AG04450 (cell line): Measurements from ENCODE around the gene KCNJ6. TPM values are rescaled to one million over a fixed set of nuclear protein-coding genes. Genes with fewer than 3 reads are reported as not detected.

Experiments
- CTCF ChIA-PET: fragments of 300-600, 350-600 bp; formaldehyde crosslinking; extraction: SDS; loops from one replicate; lab custom pipeline; 2022; ENCODE audit warnings: antibody characterized with exemption, inconsistent platforms; lab: Charles Lee
- POLR2A ChIA-PET: fragments of 350-600 bp; formaldehyde crosslinking; extraction: SDS; loops from one replicate; lab custom pipeline; 2021; ENCODE audit warnings: antibody characterized with exemption, inconsistent platforms; lab: Yijun Ruan, JAX
- DNase-seq: peaks from one replicate; pipeline ENCODE4 v3.0.0-alpha.2; 2011; ENCODE audit warnings: low read depth, low spot score
- H3K27ac ChIP-seq: one replicate; pipeline ENCODE4 v1.5.1; 2012; ENCODE audit warnings: low read depth, low read length, control low read depth
- H3K27me3 ChIP-seq: one replicate; pipeline ENCODE4 v1.6.0; 2012; ENCODE audit warnings: low read length; ENCODE audit not compliant: control insufficient read depth, insufficient read depth
- H3K4me3 ChIP-seq: 2 replicates; pipeline ENCODE4 v1.5.1; 2011; ENCODE audit warnings: mild to moderate bottlenecking, low read depth, low read length, control low read depth
- H3K9me3 ChIP-seq: 2 replicates; pipeline ENCODE4 v1.5.1; 2012; ENCODE audit warnings: low read length; ENCODE audit not compliant: control insufficient read depth, insufficient read depth
- polyA plus RNA-seq: library from polyadenylated mRNA; depleted of rRNA; stranded (reverse); fragments of >200 nt; gene quantifications from 2 replicates; pipeline ENCODE4 v1.2.3, GENCODE V29; 2011
- TF ChIP-seq, protein P1 (sequence below): IDR thresholded peaks from 2 replicates; pipeline ENCODE4 v1.5.1; 2011; ENCODE audit warnings: low read depth, low read length, control low read depth, inconsistent platforms

KCNJ6 gene
- polyA plus RNA-seq, 1 experiment: 0.02 TPM

DNA sequence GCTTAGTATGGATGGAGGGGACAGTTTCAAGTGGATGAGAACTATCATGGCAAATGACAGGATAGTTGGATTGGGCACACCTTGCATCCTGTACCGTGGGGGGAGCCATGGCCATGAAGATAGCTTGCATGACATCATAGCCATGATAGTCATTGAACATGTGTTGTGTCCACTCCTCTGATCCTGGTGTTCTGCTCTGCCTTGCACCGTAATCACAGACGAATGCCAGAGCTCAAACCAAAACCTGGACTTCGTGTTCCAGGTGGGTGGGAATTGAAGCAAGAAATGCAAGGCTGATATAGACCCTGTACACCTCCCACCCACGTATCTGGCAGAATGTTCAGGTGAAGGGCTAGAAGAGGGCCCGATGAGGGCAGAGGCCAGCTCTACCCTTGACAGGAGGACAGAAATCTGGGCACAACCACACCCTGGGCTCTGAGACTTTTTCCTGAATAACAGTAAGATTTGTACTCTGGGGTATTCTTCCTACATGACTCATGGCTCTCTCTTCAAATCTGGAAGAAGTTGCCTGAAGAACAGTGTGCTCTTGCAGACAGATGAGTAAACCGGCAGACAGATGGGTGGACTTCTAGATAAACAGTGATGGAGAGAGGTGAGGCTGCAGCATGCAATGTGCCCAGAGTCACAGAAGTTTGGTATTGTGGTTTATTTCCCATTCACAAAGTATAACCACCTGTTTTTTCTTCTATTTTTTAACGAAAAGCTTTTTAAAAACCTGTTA is 45.0 kb downstream of the KCNJ6 start:
- Histone ChIP-seq H3K4me3 (no peak overlapping the region), H3K9me3 (no peaks in the 10 kb centered on the region), H3K27ac (peak overlapping the region; percentile 43), H3K27me3 (no peaks in the 10 kb centered on the region)
- TF ChIP-seq, protein P1, sequence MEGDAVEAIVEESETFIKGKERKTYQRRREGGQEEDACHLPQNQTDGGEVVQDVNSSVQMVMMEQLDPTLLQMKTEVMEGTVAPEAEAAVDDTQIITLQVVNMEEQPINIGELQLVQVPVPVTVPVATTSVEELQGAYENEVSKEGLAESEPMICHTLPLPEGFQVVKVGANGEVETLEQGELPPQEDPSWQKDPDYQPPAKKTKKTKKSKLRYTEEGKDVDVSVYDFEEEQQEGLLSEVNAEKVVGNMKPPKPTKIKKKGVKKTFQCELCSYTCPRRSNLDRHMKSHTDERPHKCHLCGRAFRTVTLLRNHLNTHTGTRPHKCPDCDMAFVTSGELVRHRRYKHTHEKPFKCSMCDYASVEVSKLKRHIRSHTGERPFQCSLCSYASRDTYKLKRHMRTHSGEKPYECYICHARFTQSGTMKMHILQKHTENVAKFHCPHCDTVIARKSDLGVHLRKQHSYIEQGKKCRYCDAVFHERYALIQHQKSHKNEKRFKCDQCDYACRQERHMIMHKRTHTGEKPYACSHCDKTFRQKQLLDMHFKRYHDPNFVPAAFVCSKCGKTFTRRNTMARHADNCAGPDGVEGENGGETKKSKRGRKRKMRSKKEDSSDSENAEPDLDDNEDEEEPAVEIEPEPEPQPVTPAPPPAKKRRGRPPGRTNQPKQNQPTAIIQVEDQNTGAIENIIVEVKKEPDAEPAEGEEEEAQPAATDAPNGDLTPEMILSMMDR: no peak
- DNase-seq: peak; percentile 74
- CTCF ChIA-PET: interaction anchor here (1.3 kb wide), 1 partner anchor 197 kb away, joined by 3 read pairs; no protein-coding TSS in a partner anchor
- POLR2A ChIA-PET: no interaction called here

DNA sequence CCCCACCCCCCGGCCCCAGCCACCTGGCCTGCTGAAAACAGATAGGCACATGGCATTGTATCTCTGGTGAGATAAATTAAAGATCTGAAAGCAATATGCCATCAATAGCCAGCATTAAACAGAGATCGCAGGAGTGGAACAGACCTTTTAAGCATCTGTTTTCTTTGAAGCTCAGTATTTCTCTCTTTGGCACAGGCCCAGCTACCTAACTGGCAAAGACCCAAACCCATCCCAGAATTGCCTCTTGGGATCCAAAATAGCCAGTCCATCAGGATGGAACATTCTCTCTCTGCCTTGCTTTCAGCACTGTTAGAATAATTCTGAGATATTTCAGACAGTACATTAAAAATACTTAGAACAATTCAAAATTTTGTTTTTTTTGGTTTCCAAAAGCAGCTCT is 46.0 kb downstream of the KCNJ6 start:
- TF ChIP-seq, protein P1: no peak
- CTCF ChIA-PET: interaction anchor here (0.7 to 0.8 kb wide), 3 partner anchors 9 to 195 kb away, joined by 3 to 4 read pairs (median 3); no protein-coding TSS in a partner anchor
- no peaks in the 10 kb centered on the region for H3K27me3 ChIP-seq
- no peak overlapping the region for H3K4me3 ChIP-seq
- H3K9me3 ChIP-seq: no peaks in the 10 kb centered on the region
- POLR2A ChIA-PET: interaction anchor here (0.7 kb wide), 1 partner anchor 1417 kb away, joined by 3 read pairs; no protein-coding TSS in a partner anchor
- DNase-seq: no peak
- no peak overlapping the region for H3K27ac ChIP-seq

DNA sequence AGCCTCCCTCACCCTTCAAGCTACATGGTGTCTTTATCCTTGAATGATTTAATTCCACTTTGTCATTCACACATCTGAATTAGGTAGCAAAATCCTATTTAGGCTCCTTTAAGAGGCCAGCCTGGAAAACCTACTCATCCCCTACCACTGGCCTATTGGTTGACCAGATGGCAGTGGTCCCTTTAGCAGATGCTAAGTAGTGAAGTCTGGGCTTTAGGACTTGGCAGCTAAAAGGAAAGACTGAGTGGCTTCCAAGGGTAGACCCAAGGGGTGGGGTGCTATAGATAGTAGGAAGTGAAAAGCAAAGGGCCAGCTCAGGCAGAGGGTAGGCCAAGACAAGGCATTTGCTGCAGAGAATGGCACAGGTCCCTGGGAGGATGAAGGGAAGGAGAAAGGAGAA is 46.6 kb downstream of the KCNJ6 start:
- TF ChIP-seq, protein P1: no peak
- no peak overlapping the region for H3K27ac ChIP-seq
- ChIA-PET POLR2A (interaction anchor here (0.7 kb wide), 1 partner anchor 1416 kb away, joined by 3 read pairs; no protein-coding TSS in a partner anchor), CTCF (interaction anchor here (0.7 to 1.0 kb wide), 4 partner anchors 9 to 194 kb away, joined by 3 to 4 read pairs (median 3); no protein-coding TSS in a partner anchor)
- H3K27me3 ChIP-seq: no peaks in the 10 kb centered on the region
- no peak for DNase-seq
- no peak overlapping the region for H3K4me3 ChIP-seq
- H3K9me3 ChIP-seq: no peaks in the 10 kb centered on the region

DNA sequence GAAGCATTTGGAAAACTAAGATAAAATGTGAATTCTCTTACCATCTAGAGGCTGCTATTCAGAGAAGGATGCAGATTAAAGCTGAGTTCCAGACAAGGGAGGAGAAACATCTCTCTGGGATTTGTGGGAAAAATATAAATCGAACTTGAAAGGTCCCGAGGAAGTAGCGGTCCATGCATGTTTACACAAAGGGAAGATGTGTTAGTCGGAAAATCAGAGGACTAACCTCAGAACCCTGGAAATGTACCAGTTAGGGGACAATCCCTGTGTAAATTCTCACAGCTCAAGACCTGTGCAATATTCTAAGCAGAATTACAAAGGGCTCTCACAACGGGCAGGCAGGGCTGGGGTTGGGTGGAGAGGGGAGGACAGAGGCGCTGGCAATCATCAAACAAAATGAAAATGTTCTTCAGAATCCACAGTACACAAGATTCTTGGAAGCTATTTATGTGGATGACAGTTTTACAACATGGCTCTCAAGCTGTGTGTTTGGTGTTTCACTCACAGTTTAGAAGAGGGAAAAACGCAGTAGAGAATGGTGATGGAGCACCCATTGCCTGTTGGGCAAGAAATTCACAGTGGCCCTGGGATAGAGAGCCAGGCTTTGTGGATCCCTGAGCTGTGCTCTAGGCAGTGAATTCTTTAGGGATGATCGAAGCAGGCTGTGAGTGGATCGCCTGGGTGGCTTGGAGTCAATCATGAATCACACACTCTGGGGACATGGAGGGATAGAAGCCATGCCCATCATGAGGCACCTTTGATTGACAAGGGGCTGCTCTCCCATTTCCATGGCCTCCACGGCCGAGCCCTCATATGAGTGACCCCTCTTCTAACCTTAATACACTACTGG is 47.6 kb downstream of the KCNJ6 start:
- ChIA-PET POLR2A (no interaction called here), CTCF (interaction anchor here (1.0 kb wide), 1 partner anchor 168 kb away, joined by 3 read pairs; no protein-coding TSS in a partner anchor)
- Histone ChIP-seq H3K4me3 (no peak overlapping the region), H3K9me3 (no peaks in the 10 kb centered on the region), H3K27me3 (no peaks in the 10 kb centered on the region), H3K27ac (no peak overlapping the region)
- TF ChIP-seq, protein P1: no peak
- DNase-seq: no peak
